HUES64 (cell line): Measurements from ENCODE around the gene BMERB1.
"Not testable (repeated sequence)": the region's sequence is repeated elsewhere in the genome, so short reads cannot be mapped to it uniquely, and the experiment has no call there.

Experiments
- H3K27ac ChIP-seq: 2 replicates; pipeline ENCODE4 v1.7.0; 2013; ENCODE audit warnings: low read depth, low read length, inconsistent platforms
- H3K27me3 ChIP-seq: 2 replicates; pipeline ENCODE4 v1.6.1; 2013; ENCODE audit warnings: mild to moderate bottlenecking, low read length; ENCODE audit not compliant: insufficient read depth
- H3K36me3 ChIP-seq: 2 replicates; pipeline ENCODE4 v1.6.1; 2013; ENCODE audit warnings: mild to moderate bottlenecking, low read length; ENCODE audit not compliant: insufficient read depth
- H3K4me1 ChIP-seq: 2 replicates; pipeline ENCODE4 v1.6.1; 2013; ENCODE audit warnings: mild to moderate bottlenecking, low read length, moderate library complexity; ENCODE audit not compliant: insufficient read depth
- H3K4me3 ChIP-seq: 2 replicates; pipeline ENCODE4 v1.5.1; 2013; ENCODE audit warnings: mild to moderate bottlenecking, low read length, moderate library complexity
- H3K9ac ChIP-seq: 2 replicates; pipeline ENCODE4 v1.6.1; 2013; ENCODE audit warnings: mild to moderate bottlenecking, low read depth, low read length
- H3K9me3 ChIP-seq: 2 replicates; pipeline ENCODE4 v1.6.1; 2013; ENCODE audit warnings: low read depth, low read length; ENCODE audit not compliant: insufficient read depth
- WGBS: fragments of 150-250, 120-280 bp; methylation state at CpG from one replicate; pipeline ENCODE4 v1.1.7; 2013; ENCODE audit warnings: missing lambda C conversion rate; 5-methylcytosine and 5-hydroxymethylcytosine counted together

BMERB1 gene

GRCh38 chr16:15401972-15402371, 32.4 kb upstream of the BMERB1 start:
- WGBS, result 94% methylated on average over 2 of the region's 3 CpGs
- H3K4me1 ChIP-seq, result peaks cover 6% of the 10 kb centered on the region; the same call in 1 of the 2 replicates
- no peak overlapping the region for H3K9ac ChIP-seq
- H3K27ac ChIP-seq, result peak overlapping the region; percentile 45; the same call in 1 of the 2 replicates
- H3K36me3 ChIP-seq, result no peaks in the 10 kb centered on the region
- no peaks in the 10 kb centered on the region for H3K9me3 ChIP-seq
- H3K27me3 ChIP-seq, result no peaks in the 10 kb centered on the region
- no peak overlapping the region for H3K4me3 ChIP-seq

GRCh38 chr16:15403392-15403995, 30.9 kb upstream of the BMERB1 start:
- Histone ChIP-seq H3K4me1 (peaks cover 6% of the 10 kb centered on the region; the same call in 1 of the 2 replicates), H3K4me3 (no peak overlapping the region), H3K27ac (peak overlapping the region; percentile 63; the same call in 1 of the 2 replicates), H3K27me3 (no peaks in the 10 kb centered on the region), H3K36me3 (no peaks in the 10 kb centered on the region), H3K9ac (no peak overlapping the region), H3K9me3 (no peaks in the 10 kb centered on the region)
- 87% methylated on average over 9 of the region's 9 CpGs for WGBS

- H3K4me1 ChIP-seq, result not testable (repeated sequence)
- 94% methylated on average over 3 of the region's 3 CpGs for WGBS
These were observed 30.3 kb upstream of the BMERB1 start for GRCh38 chr16:15404091-15404490.

GRCh38 chr16:15404792-15405191, 29.6 kb upstream of the BMERB1 start:
- no peak overlapping the region for H3K27ac ChIP-seq
- peaks cover 6% of the 10 kb centered on the region; the same call in 1 of the 2 replicates for H3K4me1 ChIP-seq
- no peaks in the 10 kb centered on the region for H3K9me3 ChIP-seq
- H3K36me3 ChIP-seq, result no peaks in the 10 kb centered on the region
- H3K27me3 ChIP-seq, result no peaks in the 10 kb centered on the region
- 90% methylated on average over 4 of the region's 4 CpGs for WGBS
- H3K4me3 ChIP-seq, result no peak overlapping the region
- H3K9ac ChIP-seq, result no peak overlapping the region

More at GRCh38 chr16:15404091-15404490, 30.3 kb upstream of the BMERB1 start:
- H3K9me3 ChIP-seq, H3K36me3 ChIP-seq, H3K9ac ChIP-seq, H3K27me3 ChIP-seq, H3K4me3 ChIP-seq, H3K27ac ChIP-seq: not testable (repeated sequence)

- H3K27ac ChIP-seq, H3K9ac ChIP-seq, H3K9me3 ChIP-seq, H3K27me3 ChIP-seq, H3K4me1 ChIP-seq, H3K4me3 ChIP-seq, H3K36me3 ChIP-seq: not testable (repeated sequence)
- WGBS, result 93% methylated on average over 4 of the region's 4 CpGs
These were observed 26.6 kb upstream of the BMERB1 start for GRCh38 chr16:15407756-15408155.

- not testable (repeated sequence) for H3K36me3 ChIP-seq, H3K9me3 ChIP-seq, H3K27ac ChIP-seq, H3K4me1 ChIP-seq, H3K4me3 ChIP-seq, H3K27me3 ChIP-seq, H3K9ac ChIP-seq
- WGBS, result 97% methylated on average over 4 of the region's 6 CpGs
These were observed 24.9 kb upstream of the BMERB1 start for GRCh38 chr16:15409476-15409875.

GRCh38 chr16:15415511-15415985, 18.8 kb upstream of the BMERB1 start:
- Histone ChIP-seq H3K36me3 (no peaks in the 10 kb centered on the region), H3K27me3 (no peaks in the 10 kb centered on the region), H3K4me1 (no peaks in the 10 kb centered on the region), H3K4me3 (no peak overlapping the region), H3K27ac (no peak overlapping the region), H3K9ac (no peak overlapping the region), H3K9me3 (no peaks in the 10 kb centered on the region)
- WGBS, result 94% methylated on average over 2 of the region's 3 CpGs

- no peaks in the 10 kb centered on the region for H3K9me3 ChIP-seq
- no peak overlapping the region for H3K27ac ChIP-seq
- no peak overlapping the region for H3K9ac ChIP-seq
- H3K36me3 ChIP-seq, result no peaks in the 10 kb centered on the region
- 91% methylated on average over 2 of the region's 2 CpGs for WGBS
- H3K4me3 ChIP-seq, result no peak overlapping the region
- H3K4me1 ChIP-seq, result no peaks in the 10 kb centered on the region
- no peaks in the 10 kb centered on the region for H3K27me3 ChIP-seq
These were observed 17.2 kb upstream of the BMERB1 start for GRCh38 chr16:15417197-15417596.

- no peak overlapping the region for H3K4me3 ChIP-seq
- H3K9ac ChIP-seq, result no peak overlapping the region
- H3K36me3 ChIP-seq, result no peaks in the 10 kb centered on the region
- no peaks in the 10 kb centered on the region for H3K9me3 ChIP-seq
- no peaks in the 10 kb centered on the region for H3K27me3 ChIP-seq
- no peak overlapping the region for H3K27ac ChIP-seq
- H3K4me1 ChIP-seq, result no peaks in the 10 kb centered on the region
- 96% methylated on average over 3 of the region's 3 CpGs for WGBS
These were observed 16.2 kb upstream of the BMERB1 start for GRCh38 chr16:15418206-15418605.

- not testable (repeated sequence) for H3K4me3 ChIP-seq, H3K9me3 ChIP-seq, H3K36me3 ChIP-seq, H3K9ac ChIP-seq, H3K27me3 ChIP-seq, H3K4me1 ChIP-seq, H3K27ac ChIP-seq
- 88% methylated on average over 5 of the region's 5 CpGs for WGBS
These were observed 12.7 kb upstream of the BMERB1 start for GRCh38 chr16:15421696-15422095.

GRCh38 chr16:15422222-15422621, 12.2 kb upstream of the BMERB1 start:
- Histone ChIP-seq H3K9me3 (no peaks in the 10 kb centered on the region), H3K4me3 (no peak overlapping the region), H3K4me1 (no peaks in the 10 kb centered on the region), H3K27ac (no peak overlapping the region), H3K27me3 (no peaks in the 10 kb centered on the region), H3K9ac (no peak overlapping the region), H3K36me3 (no peaks in the 10 kb centered on the region)
- WGBS, result 92% methylated on average over 8 of the region's 8 CpGs

GRCh38 chr16:15425861-15426260, 8.5 kb upstream of the BMERB1 start:
- WGBS, result 95% methylated on average over 5 of the region's 6 CpGs
- no peak overlapping the region for H3K4me3 ChIP-seq
- no peaks in the 10 kb centered on the region for H3K27me3 ChIP-seq
- no peak overlapping the region for H3K27ac ChIP-seq
- no peak overlapping the region for H3K9ac ChIP-seq
- no peaks in the 10 kb centered on the region for H3K36me3 ChIP-seq
- H3K4me1 ChIP-seq, result no peaks in the 10 kb centered on the region
- H3K9me3 ChIP-seq, result no peaks in the 10 kb centered on the region
